C4-2B (cell line): ENCODE measurements around the gene AKAP7.

ENCODE experiments used
- ZFX ChIP-seq: fragments of 450-650 bp; IDR thresholded peaks from 2 replicates; pipeline ENCODE4 v1.6.1; 2017
- TF ChIP-seq, protein P1 (sequence below): fragments of 450-650 bp; conservative IDR thresholded peaks from 2 replicates; pipeline ENCODE4 v1.5.1; 2017; ENCODE audit warnings: mild to moderate bottlenecking

GRCh38 chr6:131164506-131164905 is 29.2 kb downstream of the AKAP7 start:
- TF ChIP-seq, protein P1, sequence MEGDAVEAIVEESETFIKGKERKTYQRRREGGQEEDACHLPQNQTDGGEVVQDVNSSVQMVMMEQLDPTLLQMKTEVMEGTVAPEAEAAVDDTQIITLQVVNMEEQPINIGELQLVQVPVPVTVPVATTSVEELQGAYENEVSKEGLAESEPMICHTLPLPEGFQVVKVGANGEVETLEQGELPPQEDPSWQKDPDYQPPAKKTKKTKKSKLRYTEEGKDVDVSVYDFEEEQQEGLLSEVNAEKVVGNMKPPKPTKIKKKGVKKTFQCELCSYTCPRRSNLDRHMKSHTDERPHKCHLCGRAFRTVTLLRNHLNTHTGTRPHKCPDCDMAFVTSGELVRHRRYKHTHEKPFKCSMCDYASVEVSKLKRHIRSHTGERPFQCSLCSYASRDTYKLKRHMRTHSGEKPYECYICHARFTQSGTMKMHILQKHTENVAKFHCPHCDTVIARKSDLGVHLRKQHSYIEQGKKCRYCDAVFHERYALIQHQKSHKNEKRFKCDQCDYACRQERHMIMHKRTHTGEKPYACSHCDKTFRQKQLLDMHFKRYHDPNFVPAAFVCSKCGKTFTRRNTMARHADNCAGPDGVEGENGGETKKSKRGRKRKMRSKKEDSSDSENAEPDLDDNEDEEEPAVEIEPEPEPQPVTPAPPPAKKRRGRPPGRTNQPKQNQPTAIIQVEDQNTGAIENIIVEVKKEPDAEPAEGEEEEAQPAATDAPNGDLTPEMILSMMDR = no peak
- no peak for TF ChIP-seq ZFX
